ENCODE results near the gene DAAM2.

DNA sequence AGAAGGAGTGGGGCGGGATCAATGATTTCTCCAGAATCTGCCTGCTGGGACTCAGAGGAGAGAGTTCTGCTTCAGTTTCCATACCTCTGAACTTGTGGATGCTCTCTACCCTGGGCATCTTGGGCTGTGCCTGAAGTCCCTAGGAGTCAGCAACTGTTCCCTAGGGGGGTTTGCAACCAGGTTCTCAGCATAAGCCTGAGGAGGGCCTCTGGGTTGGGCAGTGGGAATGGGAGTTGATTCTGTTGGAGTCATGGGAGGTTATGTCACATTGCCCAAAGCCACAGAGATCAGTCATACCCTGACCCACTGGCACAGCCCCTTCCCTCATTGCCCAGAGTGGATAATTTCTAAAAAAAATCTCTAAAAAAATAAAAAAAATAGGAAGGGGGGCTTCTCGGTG, 94.7 kb downstream of the DAAM2 start:
- TF ChIP-seq, protein P1, sequence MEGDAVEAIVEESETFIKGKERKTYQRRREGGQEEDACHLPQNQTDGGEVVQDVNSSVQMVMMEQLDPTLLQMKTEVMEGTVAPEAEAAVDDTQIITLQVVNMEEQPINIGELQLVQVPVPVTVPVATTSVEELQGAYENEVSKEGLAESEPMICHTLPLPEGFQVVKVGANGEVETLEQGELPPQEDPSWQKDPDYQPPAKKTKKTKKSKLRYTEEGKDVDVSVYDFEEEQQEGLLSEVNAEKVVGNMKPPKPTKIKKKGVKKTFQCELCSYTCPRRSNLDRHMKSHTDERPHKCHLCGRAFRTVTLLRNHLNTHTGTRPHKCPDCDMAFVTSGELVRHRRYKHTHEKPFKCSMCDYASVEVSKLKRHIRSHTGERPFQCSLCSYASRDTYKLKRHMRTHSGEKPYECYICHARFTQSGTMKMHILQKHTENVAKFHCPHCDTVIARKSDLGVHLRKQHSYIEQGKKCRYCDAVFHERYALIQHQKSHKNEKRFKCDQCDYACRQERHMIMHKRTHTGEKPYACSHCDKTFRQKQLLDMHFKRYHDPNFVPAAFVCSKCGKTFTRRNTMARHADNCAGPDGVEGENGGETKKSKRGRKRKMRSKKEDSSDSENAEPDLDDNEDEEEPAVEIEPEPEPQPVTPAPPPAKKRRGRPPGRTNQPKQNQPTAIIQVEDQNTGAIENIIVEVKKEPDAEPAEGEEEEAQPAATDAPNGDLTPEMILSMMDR (optimal IDR thresholded peaks at IDR 0.05 in 1 of 3, IDR thresholded peaks at IDR 0.05 in 1 of 3, conservative IDR thresholded peaks at IDR 0.05 in 1 of 3; ENCODE audit: extremely low read depth in 1 of 3, insufficient read depth in 2 of 3, low read length in 3 of 3) = no peak
- TF ChIP-seq EZH2 (IDR thresholded peaks at IDR 0.05; ENCODE audit: low read length) = no peak
